SU-DHL-6 (cell line): Measurements from ENCODE around the gene AMPD3.

Source experiments
- CTCF ChIP-seq: fragments of 200-600 bp; sonication (generic); IDR thresholded peaks from one replicate; pipeline ENCODE4 v1.5.1; 2017; ENCODE audit warnings: antibody characterized with exemption, mild to moderate bottlenecking, low read length, moderate library complexity; ENCODE audit not compliant: insufficient read depth, poor library complexity, severe bottlenecking
- EZH2phosphoT487 ChIP-seq: fragments of 200-600 bp; sonication (generic), shearing (Covaris generic); conservative IDR thresholded peaks from 2 replicates; pipeline ENCODE4 v1.6.1; 2018; ENCODE audit warnings: mild to moderate bottlenecking, antibody characterized with exemption, low read length, moderate library complexity, mixed read lengths

- no peak for TF ChIP-seq CTCF
- no peak for TF ChIP-seq EZH2phosphoT487
Observed at GRCh38 chr11:10495464-10495786, 40.4 kb downstream of the AMPD3 start.
